H9 (cell line): ENCODE results near the gene RAD51C. TPM values are rescaled to one million over a fixed set of nuclear protein-coding genes. Genes with fewer than 3 reads are reported as not detected.

ENCODE experiments used
- DNase-seq: peaks from one replicate; pipeline ENCODE4 v3.0.0-alpha.2; 2017
- H2AFZ ChIP-seq: one replicate; pipeline ENCODE4 v1.6.1; 2013; ENCODE audit warnings: mild to moderate bottlenecking, low read length, control low read depth, moderate library complexity
- H2AK5ac ChIP-seq: 2 replicates; pipeline ENCODE4 v1.6.1; 2013; ENCODE audit warnings: low read length, control low read depth, mixed read lengths; ENCODE audit not compliant: insufficient read length
- H2BK120ac ChIP-seq: one replicate; pipeline ENCODE4 v1.6.1; 2013; ENCODE audit warnings: low read depth, mild to moderate bottlenecking, low read length, control low read depth, inconsistent platforms; ENCODE audit not compliant: poor library complexity, severe bottlenecking
- H2BK12ac ChIP-seq: 2 replicates; pipeline ENCODE4 v1.6.1; 2013; ENCODE audit warnings: low read length, control low read depth, mixed read lengths, low read depth; ENCODE audit not compliant: insufficient read length
- H2BK15ac ChIP-seq: 2 replicates; pipeline ENCODE4 v1.6.1; 2013; ENCODE audit warnings: low read depth, low read length, control low read depth
- H2BK20ac ChIP-seq: one replicate; pipeline ENCODE4 v1.6.1; 2013; ENCODE audit warnings: low read depth, mild to moderate bottlenecking, low read length, control low read depth, inconsistent platforms; ENCODE audit not compliant: poor library complexity, severe bottlenecking
- H2BK5ac ChIP-seq: 2 replicates; pipeline ENCODE4 v1.6.1; 2013; ENCODE audit warnings: low read length, control low read depth, mixed read lengths; ENCODE audit not compliant: insufficient read length
- H3K14ac ChIP-seq: 2 replicates; pipeline ENCODE4 v1.6.1; 2013; ENCODE audit warnings: low read length, control low read depth; ENCODE audit not compliant: insufficient read depth
- H3K18ac ChIP-seq: 2 replicates; pipeline ENCODE4 v1.6.1; 2013; ENCODE audit warnings: low read depth, mild to moderate bottlenecking, mixed read lengths, low read length, control low read depth; ENCODE audit not compliant: insufficient read length
- H3K23ac ChIP-seq: 2 replicates; pipeline ENCODE4 v1.6.1; 2013; ENCODE audit warnings: low read length, control low read depth, mixed read lengths, low read depth; ENCODE audit not compliant: insufficient read length
- H3K23me2 ChIP-seq: 2 replicates; pipeline ENCODE4 v1.6.1; 2013; ENCODE audit warnings: low read depth, mild to moderate bottlenecking, mixed read lengths, low read length, control low read depth; ENCODE audit not compliant: insufficient read length, poor library complexity, severe bottlenecking
- H3K27ac ChIP-seq: 2 replicates; pipeline ENCODE4 v1.5.1; 2013; ENCODE audit warnings: low read length, control low read depth, mixed read lengths, low read depth; ENCODE audit not compliant: insufficient read length
- H3K27me3 ChIP-seq: 2 replicates; pipeline ENCODE4 v1.6.1; 2013; ENCODE audit warnings: low read length, control low read depth, inconsistent platforms; ENCODE audit not compliant: insufficient read depth
- H3K4ac ChIP-seq: 2 replicates; pipeline ENCODE4 v1.6.1; 2013; ENCODE audit warnings: low read depth, mild to moderate bottlenecking, control low read depth, inconsistent platforms, low read length, moderate library complexity
- H3K4me1 ChIP-seq: 2 replicates; pipeline ENCODE4 v1.6.1; 2013; ENCODE audit warnings: low read length, control low read depth, inconsistent platforms; ENCODE audit not compliant: insufficient read depth
- H3K4me2 ChIP-seq: 2 replicates; pipeline ENCODE4 v1.6.1; 2013; ENCODE audit warnings: low read length, control low read depth, mixed read lengths; ENCODE audit not compliant: insufficient read length, insufficient read depth
- H3K56ac ChIP-seq: 2 replicates; pipeline ENCODE4 v1.6.1; 2013; ENCODE audit warnings: low read depth, mild to moderate bottlenecking, mixed read lengths, low read length, control low read depth; ENCODE audit not compliant: insufficient read length
- H3K79me1 ChIP-seq: 2 replicates; pipeline ENCODE4 v1.6.1; 2013; ENCODE audit warnings: low read depth, mild to moderate bottlenecking, moderate library complexity, low read length, control low read depth, inconsistent platforms; ENCODE audit not compliant: insufficient read depth, poor library complexity, severe bottlenecking
- H3K79me2 ChIP-seq: 2 replicates; pipeline ENCODE4 v1.6.1; 2013; ENCODE audit warnings: low read length, control low read depth, inconsistent platforms; ENCODE audit not compliant: insufficient read depth
- H3K9ac ChIP-seq: 2 replicates; pipeline ENCODE4 v1.6.1; 2013; ENCODE audit warnings: low read length, control low read depth, mixed read lengths; ENCODE audit not compliant: insufficient read length; ENCODE audit errors: extremely low read depth
- H3K9me3 ChIP-seq: one replicate; pipeline ENCODE4 v1.6.1; 2013; ENCODE audit warnings: low read depth, low read length, inconsistent platforms; ENCODE audit not compliant: control insufficient read depth
- H3T11ph ChIP-seq: one replicate; pipeline ENCODE4 v1.6.1; 2013; ENCODE audit warnings: mild to moderate bottlenecking, low read length, control low read depth, inconsistent platforms
- H4K20me1 ChIP-seq: one replicate; pipeline ENCODE4 v1.6.1; 2013; ENCODE audit not compliant: control insufficient read depth, insufficient read length, insufficient read depth
- H4K5ac ChIP-seq: 2 replicates; pipeline ENCODE4 v1.6.1; 2013; ENCODE audit warnings: low read depth, mild to moderate bottlenecking, mixed read lengths, low read length, control low read depth; ENCODE audit not compliant: insufficient read length
- H4K8ac ChIP-seq: replicated peaks from 2 replicates; pipeline ENCODE4 v1.6.1; 2013; ENCODE audit warnings: low read length, control low read depth, mixed read lengths, low read depth; ENCODE audit not compliant: insufficient read length
- H4K91ac ChIP-seq: 2 replicates; pipeline ENCODE4 v1.6.1; 2013; ENCODE audit warnings: low read depth, mild to moderate bottlenecking, moderate library complexity, mixed read lengths, low read length, control low read depth; ENCODE audit not compliant: insufficient read length
- H3K27ac Mint-ChIP-seq, 3 experiments: 2 replicates in 2 of 3; 3 replicates in 1 of 3; pipeline ENCODE4 v1.8.0; 2020 to 2021; ENCODE audit warnings: mixed read lengths in 3 of 3, mild to moderate bottlenecking in 1 of 3, moderate library complexity in 1 of 3
- H3K27me3 Mint-ChIP-seq: 2 replicates; pipeline ENCODE4 v1.8.0; 2021; ENCODE audit warnings: low read depth, mild to moderate bottlenecking, moderate library complexity, mixed read lengths
- H3K36me3 Mint-ChIP-seq, 3 experiments: 2 replicates in 2 of 3; 3 replicates in 1 of 3; pipeline ENCODE4 v1.8.0; 2020 to 2021; ENCODE audit warnings: low read depth in 3 of 3, mixed read lengths in 3 of 3; ENCODE audit not compliant: insufficient read depth in 1 of 3
- H3K4me1 Mint-ChIP-seq, 2 experiments: 2 replicates each; pipeline ENCODE4 v1.8.0; 2020; ENCODE audit warnings: mixed read lengths in 2 of 2
- H3K4me3 Mint-ChIP-seq, 2 experiments: 2 replicates in 1 of 2; 3 replicates in 1 of 2; pipeline ENCODE4 v1.8.0; 2020 to 2021; ENCODE audit warnings: mild to moderate bottlenecking in 2 of 2, mixed read lengths in 2 of 2, moderate library complexity in 1 of 2
- H3K9me3 Mint-ChIP-seq, 2 experiments: 2 replicates in 1 of 2; 3 replicates in 1 of 2; pipeline ENCODE4 v1.8.0; 2020; ENCODE audit warnings: mild to moderate bottlenecking in 2 of 2, mixed read lengths in 2 of 2, moderate library complexity in 1 of 2
- CTCF ChIP-seq: fragments of 200-600 bp; sonication (generic); conservative IDR thresholded peaks from 3 replicates; pipeline ENCODE4 v1.8.0; 2021; ENCODE audit warnings: antibody characterized with exemption, mild to moderate bottlenecking
- WGBS: extraction: QIAGEN DNeasy Blood & Tissue Kit; methylation state at CpG from one replicate; pipeline ENCODE4 v1.1.7; 2013; ENCODE audit warnings: missing lambda C conversion rate, low lambda C conversion rate, mixed read lengths; ENCODE audit not compliant: insufficient read length; ENCODE audit errors: extremely low coverage; 5-methylcytosine and 5-hydroxymethylcytosine counted together
- total RNA-seq: library from RNA; stranded (reverse); gene quantifications from 2 replicates; pipeline ENCODE4 v1.2.1, GENCODE V29; 2021

Gene RAD51C
- total RNA-seq, 1 experiment from 2014 or later = 11.3 TPM

GRCh38 chr17:58686980-58687379, 5.4 kb upstream of the RAD51C start:
- no peak overlapping the region for H2BK12ac ChIP-seq
- no peak for DNase-seq
- no peaks in the 10 kb centered on the region for H3K9me3 Mint-ChIP-seq
- no peak overlapping the region for H3K56ac ChIP-seq
- H3K27ac Mint-ChIP-seq = no peak overlapping the region
- H3K23ac ChIP-seq = no peak overlapping the region
- H3T11ph ChIP-seq = no peak overlapping the region
- no peak overlapping the region for H2BK120ac ChIP-seq
- H3K4me3 Mint-ChIP-seq = no peak overlapping the region
- H3K27ac ChIP-seq = no peak overlapping the region
- H2BK15ac ChIP-seq = no peak overlapping the region
- no peak overlapping the region for H4K5ac ChIP-seq
- H4K91ac ChIP-seq = no peak overlapping the region
- H3K14ac ChIP-seq = no peak overlapping the region
- no peaks in the 10 kb centered on the region for H3K36me3 Mint-ChIP-seq
- no peak overlapping the region for H2BK20ac ChIP-seq
- H3K4ac ChIP-seq = no peak overlapping the region
- H2AK5ac ChIP-seq = no peak overlapping the region
- H3K27me3 ChIP-seq = no peaks in the 10 kb centered on the region
- H3K23me2 ChIP-seq = no peaks in the 10 kb centered on the region
- no peaks in the 10 kb centered on the region for H4K20me1 ChIP-seq
- H3K27me3 Mint-ChIP-seq = 0 out of 2 replicates have a peak, but pooled peaks cover 5% of the 10 kb centered on the region
- no peak overlapping the region for H3K18ac ChIP-seq
- H3K9me3 ChIP-seq = no peaks in the 10 kb centered on the region
- H3K9ac ChIP-seq = no peak overlapping the region
- no CpG with 5 or more reads among the region's 4 CpGs for WGBS
- no peaks in the 10 kb centered on the region for H3K4me1 Mint-ChIP-seq
- no peaks in the 10 kb centered on the region for H3K79me1 ChIP-seq
- H2AFZ ChIP-seq = no peak overlapping the region
- no peak overlapping the region for H3K4me2 ChIP-seq
- H3K79me2 ChIP-seq = no peaks in the 10 kb centered on the region
- H2BK5ac ChIP-seq = no peak overlapping the region
- no peaks in the 10 kb centered on the region for H3K4me1 ChIP-seq
- TF ChIP-seq CTCF = no peak
- H4K8ac ChIP-seq = no peak overlapping the region
